ENCODE results near the gene CDH7.

Gene CDH7

DNA sequence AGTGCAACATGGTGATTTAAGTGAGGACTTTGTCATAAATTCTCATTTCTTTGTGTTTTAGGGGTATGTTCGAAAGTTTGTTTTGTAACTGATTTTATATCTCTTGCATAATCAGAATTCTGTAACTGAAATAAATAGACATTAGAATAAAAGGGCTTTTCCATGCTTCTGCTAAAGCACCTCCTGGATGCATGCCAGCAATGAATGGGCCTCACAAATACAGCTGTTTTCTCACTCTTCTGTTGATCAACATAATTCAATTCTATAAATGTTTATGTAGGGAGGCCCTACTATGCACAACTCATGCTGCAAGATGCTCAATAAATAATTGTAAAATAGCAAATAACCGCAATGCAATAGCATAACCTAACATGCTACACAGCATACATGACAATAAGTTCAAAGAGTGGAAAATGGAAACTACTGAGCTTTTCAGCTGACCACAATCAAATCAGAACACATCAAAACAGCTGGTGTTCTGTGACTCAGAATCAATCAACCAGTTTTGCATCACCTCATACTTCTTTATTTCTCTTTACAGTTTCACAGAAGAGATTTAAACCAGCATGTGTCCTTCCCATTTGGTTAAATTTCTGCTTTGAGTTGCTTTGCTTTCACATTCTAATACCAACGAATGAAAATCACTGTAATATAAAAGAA is 11.0 kb downstream of the CDH7 start:
- H3K4me3 ChIP-seq (ENCODE audit: low read depth, low read length) = no peak overlapping the region
- DNase-seq (ENCODE audit: low read depth) = peak; percentile 36
- in situ Hi-C loops (cut with HindIII; ENCODE audit: low sequenced_read_pairs) = no loop called here
- TF ChIP-seq, protein P1, sequence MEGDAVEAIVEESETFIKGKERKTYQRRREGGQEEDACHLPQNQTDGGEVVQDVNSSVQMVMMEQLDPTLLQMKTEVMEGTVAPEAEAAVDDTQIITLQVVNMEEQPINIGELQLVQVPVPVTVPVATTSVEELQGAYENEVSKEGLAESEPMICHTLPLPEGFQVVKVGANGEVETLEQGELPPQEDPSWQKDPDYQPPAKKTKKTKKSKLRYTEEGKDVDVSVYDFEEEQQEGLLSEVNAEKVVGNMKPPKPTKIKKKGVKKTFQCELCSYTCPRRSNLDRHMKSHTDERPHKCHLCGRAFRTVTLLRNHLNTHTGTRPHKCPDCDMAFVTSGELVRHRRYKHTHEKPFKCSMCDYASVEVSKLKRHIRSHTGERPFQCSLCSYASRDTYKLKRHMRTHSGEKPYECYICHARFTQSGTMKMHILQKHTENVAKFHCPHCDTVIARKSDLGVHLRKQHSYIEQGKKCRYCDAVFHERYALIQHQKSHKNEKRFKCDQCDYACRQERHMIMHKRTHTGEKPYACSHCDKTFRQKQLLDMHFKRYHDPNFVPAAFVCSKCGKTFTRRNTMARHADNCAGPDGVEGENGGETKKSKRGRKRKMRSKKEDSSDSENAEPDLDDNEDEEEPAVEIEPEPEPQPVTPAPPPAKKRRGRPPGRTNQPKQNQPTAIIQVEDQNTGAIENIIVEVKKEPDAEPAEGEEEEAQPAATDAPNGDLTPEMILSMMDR (IDR thresholded peaks at IDR 0.05; ENCODE audit: low read depth, low read length, missing control alignments) = no peak

DNA sequence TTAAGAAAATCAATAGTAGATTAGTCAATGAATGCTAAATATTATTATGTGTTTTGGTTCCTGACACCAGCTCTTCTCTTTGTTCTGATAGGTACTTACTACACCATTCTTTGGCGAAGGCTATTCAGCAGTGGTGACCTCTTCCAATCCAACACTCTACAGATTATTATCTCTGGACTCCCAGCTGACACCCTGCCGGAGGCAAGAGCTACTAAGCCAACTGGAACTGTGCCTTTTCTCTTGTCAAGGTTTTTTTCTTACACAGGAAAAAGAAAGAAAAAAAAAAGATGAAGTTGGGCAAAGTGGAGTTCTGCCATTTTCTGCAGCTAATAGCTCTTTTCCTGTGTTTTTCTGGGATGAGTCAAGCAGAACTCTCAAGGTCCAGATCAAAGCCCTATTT is 11.7 kb downstream of the CDH7 start:
- H3K4me3 ChIP-seq (ENCODE audit: low read depth, low read length) = no peak overlapping the region
- TF ChIP-seq, protein P1 (IDR thresholded peaks at IDR 0.05; ENCODE audit: low read depth, low read length, missing control alignments) = no peak
- no peak for DNase-seq (ENCODE audit: low read depth)
- in situ Hi-C loops (cut with HindIII; ENCODE audit: low sequenced_read_pairs) = no loop called here

DNA sequence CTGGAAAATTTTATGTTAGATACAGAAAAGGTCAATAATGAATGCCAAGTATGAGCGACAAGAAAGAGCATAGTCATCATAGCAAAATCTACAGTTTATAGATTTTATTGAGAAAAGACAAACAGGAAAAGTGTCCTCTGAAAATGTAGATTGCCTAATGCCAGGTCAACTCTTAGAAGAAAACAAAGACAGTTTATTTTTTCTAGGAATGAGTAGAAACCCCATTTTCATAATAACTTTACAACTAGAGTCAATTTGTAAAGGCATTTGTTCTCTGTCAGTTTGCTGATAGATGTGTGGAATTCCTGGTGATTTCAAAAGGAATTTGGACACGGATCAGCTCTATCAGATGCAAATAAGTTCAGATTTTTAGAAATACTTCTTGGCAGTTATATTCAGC is 16.6 kb downstream of the CDH7 start:
- no peak overlapping the region for H3K4me3 ChIP-seq (ENCODE audit: low read depth, low read length)
- in situ Hi-C loops (cut with HindIII; ENCODE audit: low sequenced_read_pairs) = no loop called here
- TF ChIP-seq, protein P1 (IDR thresholded peaks at IDR 0.05; ENCODE audit: low read depth, low read length, missing control alignments) = no peak
- no peak for DNase-seq (ENCODE audit: low read depth)

- no peak for DNase-seq (ENCODE audit: low read depth)
- H3K4me3 ChIP-seq (ENCODE audit: low read depth, low read length) = no peak overlapping the region
- in situ Hi-C loops (cut with HindIII; ENCODE audit: low sequenced_read_pairs) = no loop called here
- TF ChIP-seq, protein P1 (IDR thresholded peaks at IDR 0.05; ENCODE audit: low read depth, low read length, missing control alignments) = no peak
These were observed 17.4 kb downstream of the CDH7 start for GRCh38 chr18:65768120-65768778.

DNA sequence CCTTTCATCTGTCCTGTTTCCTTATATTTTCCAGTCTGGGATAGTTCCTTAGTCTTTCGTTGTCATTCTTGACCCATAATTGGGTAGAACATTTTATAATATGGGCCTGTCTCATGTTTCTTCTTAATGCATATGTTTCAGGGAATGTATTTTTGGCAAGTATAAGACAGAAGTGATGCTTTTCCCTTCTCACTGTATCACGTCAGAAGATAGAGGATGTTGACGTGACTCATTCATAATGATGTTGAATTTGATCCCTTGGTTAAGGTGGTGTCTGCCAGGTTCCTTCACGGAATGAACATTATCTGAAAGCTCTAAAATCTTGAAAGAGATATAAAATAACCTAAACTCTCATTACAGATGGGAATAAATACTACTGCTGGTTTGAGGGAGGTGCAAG is 18.8 kb downstream of the CDH7 start:
- TF ChIP-seq, protein P1 (IDR thresholded peaks at IDR 0.05; ENCODE audit: low read depth, low read length, missing control alignments) = no peak
- in situ Hi-C loops (cut with HindIII; ENCODE audit: low sequenced_read_pairs) = no loop called here
- no peak overlapping the region for H3K4me3 ChIP-seq (ENCODE audit: low read depth, low read length)
- DNase-seq (ENCODE audit: low read depth) = no peak

DNA sequence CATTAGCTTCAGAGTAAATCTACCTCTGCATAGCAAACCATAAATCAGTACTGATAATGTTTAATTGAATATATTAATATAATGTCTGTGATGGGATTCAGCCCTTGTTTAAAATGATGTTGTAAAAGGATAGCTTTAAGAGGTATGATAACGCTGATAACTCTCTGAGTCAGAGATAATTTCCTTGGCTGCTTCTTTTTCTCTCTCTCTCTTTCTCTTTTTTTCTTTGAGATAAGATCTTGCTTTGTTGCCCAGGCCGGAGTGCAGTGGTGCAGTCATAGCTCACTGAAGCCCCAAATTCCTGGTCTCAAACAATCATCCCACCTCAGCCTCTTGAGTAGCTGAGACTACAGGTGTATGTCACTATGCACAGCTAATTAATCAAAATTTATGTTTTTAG is 35.7 kb downstream of the CDH7 start:
- H3K4me3 ChIP-seq (ENCODE audit: low read depth, low read length) = no peak overlapping the region
- TF ChIP-seq, protein P1 (IDR thresholded peaks at IDR 0.05; ENCODE audit: low read depth, low read length, missing control alignments) = no peak
- no peak for DNase-seq (ENCODE audit: low read depth)
- in situ Hi-C loops (cut with HindIII; ENCODE audit: low sequenced_read_pairs) = no loop called here
